Testis (tissue), 3 donors: Measurements from ENCODE around the gene PTPN7. TPM values are rescaled to one million over a fixed set of nuclear protein-coding genes. Genes with fewer than 3 reads are reported as not detected.
"Not testable (repeated sequence)": the region's sequence is repeated elsewhere in the genome, so short reads cannot be mapped to it uniquely, and the experiment has no call there.

ENCODE experiments used
- DNase-seq: peaks from one replicate; pipeline ENCODE4 v3.0.0-alpha.2; 2019
- H3K27ac ChIP-seq, 2 donors: fragments of 200-600 bp; sonication (generic); one replicate each; pipeline ENCODE4 v1.5.1; 2019
- H3K27me3 ChIP-seq: fragments of 200-600 bp; sonication (generic); one replicate; pipeline ENCODE4 v1.5.1; 2019
- H3K36me3 ChIP-seq: fragments of 200-600 bp; sonication (generic); one replicate; pipeline ENCODE4 v1.5.1; 2017; ENCODE audit warnings: low read depth; ENCODE audit errors: missing control alignments
- H3K4me1 ChIP-seq: fragments of 200-600 bp; sonication (generic); one replicate; pipeline ENCODE4 v1.5.1; 2019
- H3K4me3 ChIP-seq, 2 donors: fragments of 200-600 bp; sonication (generic); one replicate each; pipeline ENCODE4 v1.5.1; 2017 to 2019
- H3K9me3 ChIP-seq: fragments of 200-600 bp; sonication (generic); one replicate; pipeline ENCODE4 v1.5.1; 2017
- CTCF ChIP-seq, 3 experiments: fragments of 450-650 bp in 2 of 3; fragments of 200-600 bp in 1 of 3; sonication (generic) in 1 of 3; IDR thresholded peaks; one replicate each; pipeline ENCODE4 v1.5.1; 2016 to 2019; ENCODE audit warnings: antibody characterized with exemption in 3 of 3, mild to moderate bottlenecking in 2 of 3, moderate library complexity in 1 of 3
- POLR2A ChIP-seq: fragments of 450-650 bp; IDR thresholded peaks from one replicate; pipeline ENCODE4 v1.6.1; 2017; ENCODE audit warnings: antibody characterized with exemption, mild to moderate bottlenecking, moderate library complexity
- WGBS, 2 donors: methylation state at CpG; one replicate each; pipeline ENCODE4 v1.1.5; 2018; 5-methylcytosine and 5-hydroxymethylcytosine counted together
- intact Hi-C: fragments of 100-400 bp; cut with DNase I; formaldehyde crosslinking; loops from one replicate; pipeline ENCODE4 v1.15.1; 2023; ENCODE audit warnings: low total_unique reads
- polyA plus RNA-seq: library from polyadenylated mRNA; stranded (reverse); fragments of 350-450 nt; fragmentation: Illumina TruSeq; extraction: RNeasy Lipid Tissue Mini Kit (QIAGEN cat#74804); gene quantifications from one replicate; pipeline ENCODE4 v1.2.3, GENCODE V29; 2014; ENCODE audit warnings: low read depth, low replicate concordance; ENCODE audit not compliant: insufficient read depth
- total RNA-seq, 2 donors: library from RNA; depleted of rRNA; stranded (reverse); fragments of >200 nt; gene quantifications; one replicate each; pipeline ENCODE4 v1.2.3, GENCODE V29; 2016

PTPN7 gene
- total and polyA plus RNA-seq, 3 donors from 2014 or later, result 43.0 to 119 (median 84.1) TPM

DNA sequence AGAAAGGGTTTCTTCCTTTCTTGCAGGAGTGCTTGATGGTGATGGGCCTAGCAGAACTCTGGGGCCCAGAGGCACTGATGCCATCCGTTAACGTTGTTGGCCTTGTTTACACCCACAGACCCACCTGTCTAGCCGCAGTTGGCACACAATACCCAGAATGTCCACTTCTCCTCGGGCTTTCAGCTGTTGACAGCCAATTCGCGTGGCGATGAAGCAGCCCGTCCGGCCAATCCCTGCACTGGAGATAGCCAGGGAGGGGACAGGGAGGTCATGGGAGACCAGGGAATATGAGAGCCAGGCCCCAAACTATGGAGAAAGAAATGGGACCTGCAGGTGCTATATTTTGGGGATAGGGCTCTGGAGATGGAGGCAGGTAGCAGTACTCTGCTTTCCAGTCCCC lies 10.2 kb downstream of the PTPN7 start:
- Histone ChIP-seq H3K4me1 (peaks cover 6% of the 10 kb centered on the region), H3K4me3 (no peak overlapping the region), H3K27me3 (no peaks in the 10 kb centered on the region), H3K27ac (no peak overlapping the region), H3K9me3 (no peaks in the 10 kb centered on the region), H3K36me3 (no peaks in the 10 kb centered on the region)
- TF ChIP-seq POLR2A, result no peak
- no peak for TF ChIP-seq CTCF (IDR thresholded peaks at IDR 0.05)
- no peak for DNase-seq
- intact Hi-C loops, result no loop called here
- 87 to 92% methylated on average over 9 of the region's 9 CpGs for WGBS, 2 donors

DNA sequence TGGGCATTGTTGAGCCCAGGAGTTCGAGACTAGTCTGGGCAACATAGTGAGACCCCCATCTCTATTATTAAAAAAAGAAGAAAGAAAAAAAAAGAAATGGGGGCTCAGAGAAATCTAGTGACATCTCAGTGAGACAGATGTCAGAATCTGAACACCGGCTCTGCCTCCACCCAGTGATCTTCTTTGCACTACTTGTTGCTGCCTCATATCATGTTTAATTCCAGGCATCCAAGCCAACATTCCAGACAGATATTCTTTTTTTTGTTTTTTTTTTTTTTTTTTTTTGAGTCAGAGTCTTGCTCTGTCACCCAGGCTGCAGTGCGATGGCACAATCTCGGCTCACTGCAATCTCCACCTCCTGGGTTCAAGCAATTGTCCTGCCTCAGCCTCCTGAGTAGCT lies 10.8 kb downstream of the PTPN7 start:
- peaks cover 5% of the 10 kb centered on the region for H3K4me1 ChIP-seq
- TF ChIP-seq POLR2A, result no peak
- no peak for TF ChIP-seq CTCF (IDR thresholded peaks at IDR 0.05)

GRCh38 chr1:202148391-202148790 lies 12.0 kb downstream of the PTPN7 start:
- DNase-seq, result no peak
- TF ChIP-seq POLR2A (no peak), CTCF (IDR thresholded peaks at IDR 0.05) (no peak)
- H3K36me3 ChIP-seq, result no peaks in the 10 kb centered on the region
- intact Hi-C loops, result no loop called here
- no peak overlapping the region for H3K27ac ChIP-seq
- peaks cover 5% of the 10 kb centered on the region for H3K4me1 ChIP-seq
- H3K27me3 ChIP-seq, result no peaks in the 10 kb centered on the region
- no peaks in the 10 kb centered on the region for H3K9me3 ChIP-seq
- 70 to 92% methylated on average over 4 of the region's 4 CpGs for WGBS, 2 donors
- no peak overlapping the region for H3K4me3 ChIP-seq

More for the DNA sequence above, 10.8 kb downstream of the PTPN7 start:
- H3K4me3 ChIP-seq, result no peak overlapping the region
- H3K27ac ChIP-seq, result no peak overlapping the region
- WGBS, 2 donors, result 58 to 76% methylated on average over 4 of the region's 4 CpGs
- H3K36me3 ChIP-seq, result no peaks in the 10 kb centered on the region
- intact Hi-C loops, result no loop called here
- H3K9me3 ChIP-seq, result no peaks in the 10 kb centered on the region
- no peak for DNase-seq
- no peaks in the 10 kb centered on the region for H3K27me3 ChIP-seq

DNA sequence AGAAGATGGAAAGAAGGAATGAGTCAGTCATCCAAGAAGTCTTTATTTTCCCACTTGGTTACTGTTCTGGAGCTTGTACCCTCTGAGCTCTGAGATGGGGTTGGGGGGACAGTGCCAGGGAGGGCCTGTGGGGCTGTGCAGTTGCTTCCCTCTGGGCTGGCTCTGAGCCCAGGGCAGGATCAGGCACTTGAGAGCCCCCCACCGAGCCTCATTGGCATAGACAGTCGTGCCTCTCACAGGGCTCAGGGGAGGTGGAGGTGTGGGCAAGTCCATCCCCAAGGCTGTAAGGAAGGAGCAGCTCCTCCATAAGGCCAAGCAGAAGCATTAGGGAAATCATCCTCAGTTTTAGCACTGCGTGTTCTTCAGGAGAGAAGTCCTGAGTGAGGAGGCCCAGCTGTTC lies 13.4 kb downstream of the PTPN7 start:
- peaks cover 12% of the 10 kb centered on the region for H3K4me1 ChIP-seq
- WGBS, 2 donors, result 63% methylated on average over 3 of the region's 3 CpGs
- intact Hi-C loops, result no loop called here
- no peaks in the 10 kb centered on the region for H3K36me3 ChIP-seq
- H3K4me3 ChIP-seq, result no peak overlapping the region
- no peaks in the 10 kb centered on the region for H3K27me3 ChIP-seq
- no peaks in the 10 kb centered on the region for H3K9me3 ChIP-seq
- no peak for TF ChIP-seq POLR2A
- no peak for TF ChIP-seq CTCF (IDR thresholded peaks at IDR 0.05)
- no peak for DNase-seq
- H3K27ac ChIP-seq, result no peak overlapping the region

DNA sequence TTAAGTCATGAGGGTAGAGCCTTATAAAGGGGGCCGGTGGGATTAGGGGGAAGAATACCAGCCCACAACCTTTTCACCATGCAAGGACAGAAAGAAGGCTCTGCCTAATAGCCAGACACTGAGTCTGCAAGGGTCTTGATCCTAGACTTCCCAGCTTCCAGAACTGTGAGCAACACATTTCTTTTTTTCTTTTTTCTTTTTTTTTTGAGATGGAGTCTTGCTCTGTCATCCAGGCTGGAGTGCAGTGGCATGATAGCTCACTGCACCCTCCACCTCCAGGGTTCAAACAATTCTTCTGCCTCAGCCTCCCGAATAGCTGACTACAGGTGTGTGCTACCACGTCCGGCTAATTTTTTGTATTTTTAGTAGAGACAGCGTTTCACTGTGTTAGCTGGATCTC lies 14.1 kb downstream of the PTPN7 start:
- TF ChIP-seq CTCF (IDR thresholded peaks at IDR 0.05) (no peak), POLR2A (no peak)
- no peak for DNase-seq
- Histone ChIP-seq H3K27me3 (no peaks in the 10 kb centered on the region), H3K4me3 (no peak overlapping the region), H3K27ac (no peak overlapping the region), H3K4me1 (peaks cover 14% of the 10 kb centered on the region), H3K36me3 (no peaks in the 10 kb centered on the region), H3K9me3 (no peaks in the 10 kb centered on the region)
- 91 to 92% methylated on average over 5 of the region's 5 CpGs for WGBS, 2 donors
- intact Hi-C loops, result no loop called here

- H3K9me3 ChIP-seq, H3K36me3 ChIP-seq, H3K27me3 ChIP-seq, intact Hi-C loops, H3K27ac ChIP-seq, H3K4me3 ChIP-seq, DNase-seq: not testable (repeated sequence)
- peaks cover 14% of the 10 kb centered on the region for H3K4me1 ChIP-seq
- 81 to 95% methylated on average over 8 of the region's 8 CpGs for WGBS, 2 donors
Measured at GRCh38 chr1:202145744-202146140, 14.7 kb downstream of the PTPN7 start.
